Stimulated activated effector memory CD8-positive, alpha-beta T cell treated with anti-CD3 and anti-CD28 coated beads, Interleukin-12 subunit alpha, Interleukin-12 subunit beta, amount 100 ng/mL, for 72 hours (primary cell): Measurements from ENCODE around the gene ITGB7.

Experiments
- ATAC-seq: fragments of 150-1000 bp; cut with Tn5 transposase; 2 replicates; pipeline ENCODE4 v1.10.0; 2021
- DNase-seq, 2 donors: peaks; one replicate each; pipeline ENCODE4 v3.0.0; 2021 to 2022; ENCODE audit warnings: low spot score in 2 of 2
- H3K27ac Mint-ChIP-seq: one replicate; pipeline ENCODE4 v1.8.0; 2022; ENCODE audit warnings: mild to moderate bottlenecking, mixed read lengths
- H3K36me3 Mint-ChIP-seq: one replicate; pipeline ENCODE4 v1.8.0; 2022; ENCODE audit warnings: mild to moderate bottlenecking, mixed read lengths
- H3K4me1 Mint-ChIP-seq: one replicate; pipeline ENCODE4 v1.8.0; 2022; ENCODE audit warnings: mixed read lengths
- H3K4me3 Mint-ChIP-seq: one replicate; pipeline ENCODE4 v1.8.0; 2022; ENCODE audit warnings: mild to moderate bottlenecking, mixed read lengths
- H3K9me3 Mint-ChIP-seq: one replicate; pipeline ENCODE4 v1.8.0; 2022; ENCODE audit warnings: mixed read lengths

Gene ITGB7, protein sequence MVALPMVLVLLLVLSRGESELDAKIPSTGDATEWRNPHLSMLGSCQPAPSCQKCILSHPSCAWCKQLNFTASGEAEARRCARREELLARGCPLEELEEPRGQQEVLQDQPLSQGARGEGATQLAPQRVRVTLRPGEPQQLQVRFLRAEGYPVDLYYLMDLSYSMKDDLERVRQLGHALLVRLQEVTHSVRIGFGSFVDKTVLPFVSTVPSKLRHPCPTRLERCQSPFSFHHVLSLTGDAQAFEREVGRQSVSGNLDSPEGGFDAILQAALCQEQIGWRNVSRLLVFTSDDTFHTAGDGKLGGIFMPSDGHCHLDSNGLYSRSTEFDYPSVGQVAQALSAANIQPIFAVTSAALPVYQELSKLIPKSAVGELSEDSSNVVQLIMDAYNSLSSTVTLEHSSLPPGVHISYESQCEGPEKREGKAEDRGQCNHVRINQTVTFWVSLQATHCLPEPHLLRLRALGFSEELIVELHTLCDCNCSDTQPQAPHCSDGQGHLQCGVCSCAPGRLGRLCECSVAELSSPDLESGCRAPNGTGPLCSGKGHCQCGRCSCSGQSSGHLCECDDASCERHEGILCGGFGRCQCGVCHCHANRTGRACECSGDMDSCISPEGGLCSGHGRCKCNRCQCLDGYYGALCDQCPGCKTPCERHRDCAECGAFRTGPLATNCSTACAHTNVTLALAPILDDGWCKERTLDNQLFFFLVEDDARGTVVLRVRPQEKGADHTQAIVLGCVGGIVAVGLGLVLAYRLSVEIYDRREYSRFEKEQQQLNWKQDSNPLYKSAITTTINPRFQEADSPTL

GRCh38 chr12:53207042-53207441, at the start of gene ITGB7:
Gene ITGB7 (minus strand): TSS chr12:53207251. CDS start chr12:53200443, 6,808 bp downstream.
- H3K4me3 Mint-ChIP-seq, result peak within 1 kb of the TSS; percentile 85
- H3K4me1 Mint-ChIP-seq, result peaks cover 86% of the 10 kb centered on the region
- no peaks in the 10 kb centered on the region for H3K9me3 Mint-ChIP-seq
- ATAC-seq, result peak; percentile 81
- H3K27ac Mint-ChIP-seq, result peak within 1 kb of the TSS; percentile 83
- peak; percentile 49 to 79 for DNase-seq
- peaks cover 82% of the 10 kb centered on the region for H3K36me3 Mint-ChIP-seq

GRCh38 chr12:53255996-53256395, 48.9 kb upstream of the ITGB7 start:
- peak overlapping the region; percentile 74 for H3K27ac Mint-ChIP-seq
- ATAC-seq, result no peak
- peaks cover 31% of the 10 kb centered on the region for H3K4me1 Mint-ChIP-seq
- no peak overlapping the region for H3K4me3 Mint-ChIP-seq
- DNase-seq, result no peak
- peaks cover 11% of the 10 kb centered on the region for H3K36me3 Mint-ChIP-seq
- no peaks in the 10 kb centered on the region for H3K9me3 Mint-ChIP-seq

DNA sequence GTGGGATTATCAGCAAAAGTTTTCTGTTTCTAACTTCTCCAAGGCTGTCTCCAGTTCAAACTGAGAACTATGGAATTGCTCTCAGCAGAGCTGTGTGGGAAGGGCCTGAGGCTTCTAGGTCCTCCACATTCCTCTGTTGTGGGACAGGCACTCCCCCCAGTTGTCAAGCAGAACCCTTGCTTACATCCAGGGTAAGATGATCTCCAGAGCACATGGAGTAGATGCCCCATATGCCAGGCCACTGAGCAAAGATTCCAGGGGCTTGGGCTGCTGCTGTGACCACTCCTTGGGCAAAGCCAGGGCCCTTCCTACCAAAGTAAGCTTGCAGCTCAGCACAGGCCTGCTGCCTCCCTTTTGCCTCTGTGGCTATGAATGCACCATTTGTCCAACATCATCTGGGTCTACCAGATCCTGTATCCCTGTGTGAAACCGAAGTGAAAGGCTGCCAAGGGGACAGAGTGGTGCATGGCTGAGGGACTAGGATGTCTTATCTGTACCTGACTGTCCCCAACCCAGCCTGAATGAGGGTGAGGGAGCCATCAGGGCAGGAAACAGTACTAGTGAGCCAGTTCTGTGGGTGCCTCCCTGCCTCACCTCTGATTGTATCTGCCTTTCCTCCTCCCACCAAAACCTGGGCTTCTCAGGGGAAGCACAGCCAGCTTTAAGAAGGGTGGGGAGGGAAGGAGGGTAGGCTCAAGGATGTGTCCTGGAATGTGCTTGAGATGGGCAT, 47.9 kb upstream of the ITGB7 start:
- no peak overlapping the region for H3K4me3 Mint-ChIP-seq
- H3K27ac Mint-ChIP-seq, result peak overlapping the region; percentile 74

DNA sequence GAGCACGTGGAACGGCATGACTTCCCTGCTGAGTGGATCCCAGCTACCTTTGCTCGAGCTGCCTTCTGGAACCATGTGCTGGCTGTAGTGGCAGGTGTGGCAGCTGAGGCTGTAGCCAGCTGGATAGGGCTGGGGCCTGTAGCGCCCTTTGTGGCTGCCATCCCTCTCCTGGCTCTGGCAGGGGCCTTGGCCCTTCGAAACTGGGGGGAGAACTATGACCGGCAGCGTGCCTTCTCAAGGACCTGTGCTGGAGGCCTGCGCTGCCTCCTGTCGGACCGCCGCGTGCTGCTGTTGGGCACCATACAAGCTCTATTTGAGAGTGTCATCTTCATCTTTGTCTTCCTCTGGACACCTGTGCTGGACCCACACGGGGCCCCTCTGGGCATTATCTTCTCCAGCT, 46.2 kb upstream of the ITGB7 start:
- no peak for ATAC-seq
- H3K4me1 Mint-ChIP-seq, result peaks cover 39% of the 10 kb centered on the region
- peak overlapping the region; percentile 90 for H3K4me3 Mint-ChIP-seq
- H3K36me3 Mint-ChIP-seq, result peaks cover 11% of the 10 kb centered on the region
- H3K27ac Mint-ChIP-seq, result peak overlapping the region; percentile 91
- no peak for DNase-seq
- no peaks in the 10 kb centered on the region for H3K9me3 Mint-ChIP-seq

More for the DNA sequence above, 47.9 kb upstream of the ITGB7 start:
- H3K36me3 Mint-ChIP-seq, result peaks cover 11% of the 10 kb centered on the region
- ATAC-seq (no peak), DNase-seq (no peak)
- peaks cover 39% of the 10 kb centered on the region for H3K4me1 Mint-ChIP-seq
- no peaks in the 10 kb centered on the region for H3K9me3 Mint-ChIP-seq

DNA sequence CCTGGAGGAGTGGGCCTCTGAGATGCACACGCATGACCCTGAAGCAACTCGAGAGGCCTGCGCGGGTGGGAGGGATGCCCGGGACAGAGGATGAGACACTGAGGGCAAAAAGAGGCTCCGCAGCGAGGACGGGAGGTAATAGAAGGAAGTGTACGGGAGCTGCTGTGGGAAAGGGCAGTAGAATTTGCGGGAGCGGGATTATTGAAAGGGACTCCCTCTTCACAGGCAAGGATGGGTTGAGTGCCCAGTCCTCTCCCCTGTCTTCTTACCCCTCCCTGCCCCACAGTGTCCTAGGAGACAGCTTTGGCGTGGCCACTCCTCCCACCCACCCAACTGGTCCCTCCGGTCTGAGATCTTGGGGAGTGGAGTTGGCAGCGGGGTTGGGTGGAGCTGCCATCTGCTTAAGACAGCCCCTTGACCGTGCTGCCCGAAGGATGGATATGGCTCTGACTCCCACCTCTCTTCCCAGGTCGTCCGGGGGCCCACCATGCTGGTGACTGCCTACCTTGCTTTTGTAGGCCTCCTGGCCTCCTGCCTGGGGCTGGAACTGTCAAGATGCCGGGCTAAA, 45.4 kb upstream of the ITGB7 start:
- Mint-ChIP-seq H3K4me1 (peaks cover 39% of the 10 kb centered on the region), H3K27ac (peak overlapping the region; percentile 91), H3K36me3 (peaks cover 11% of the 10 kb centered on the region), H3K9me3 (no peaks in the 10 kb centered on the region), H3K4me3 (peak overlapping the region; percentile 90)
- DNase-seq, result no peak
- peak; percentile 23 for ATAC-seq

GRCh38 chr12:53251477-53252348, 44.7 kb upstream of the ITGB7 start:
- peak overlapping the region; percentile 91 for H3K27ac Mint-ChIP-seq
- H3K4me1 Mint-ChIP-seq, result peaks cover 39% of the 10 kb centered on the region
- peaks cover 11% of the 10 kb centered on the region for H3K36me3 Mint-ChIP-seq
- ATAC-seq, result peak; percentile 88
- H3K4me3 Mint-ChIP-seq, result peak overlapping the region; percentile 90
- peak; percentile 63 to 87 for DNase-seq
- no peaks in the 10 kb centered on the region for H3K9me3 Mint-ChIP-seq

GRCh38 chr12:53245286-53245685, 38.2 kb upstream of the ITGB7 start:
- Mint-ChIP-seq H3K9me3 (no peaks in the 10 kb centered on the region), H3K27ac (no peak overlapping the region), H3K4me1 (peaks cover 6% of the 10 kb centered on the region), H3K36me3 (no peaks in the 10 kb centered on the region), H3K4me3 (no peak overlapping the region)
- ATAC-seq (no peak), DNase-seq (no peak)

GRCh38 chr12:53244337-53244736, 37.3 kb upstream of the ITGB7 start:
- Mint-ChIP-seq H3K36me3 (no peaks in the 10 kb centered on the region), H3K4me3 (no peak overlapping the region), H3K27ac (no peak overlapping the region), H3K4me1 (peaks cover 5% of the 10 kb centered on the region), H3K9me3 (no peaks in the 10 kb centered on the region)
- no peak for ATAC-seq
- DNase-seq, result no peak

DNA sequence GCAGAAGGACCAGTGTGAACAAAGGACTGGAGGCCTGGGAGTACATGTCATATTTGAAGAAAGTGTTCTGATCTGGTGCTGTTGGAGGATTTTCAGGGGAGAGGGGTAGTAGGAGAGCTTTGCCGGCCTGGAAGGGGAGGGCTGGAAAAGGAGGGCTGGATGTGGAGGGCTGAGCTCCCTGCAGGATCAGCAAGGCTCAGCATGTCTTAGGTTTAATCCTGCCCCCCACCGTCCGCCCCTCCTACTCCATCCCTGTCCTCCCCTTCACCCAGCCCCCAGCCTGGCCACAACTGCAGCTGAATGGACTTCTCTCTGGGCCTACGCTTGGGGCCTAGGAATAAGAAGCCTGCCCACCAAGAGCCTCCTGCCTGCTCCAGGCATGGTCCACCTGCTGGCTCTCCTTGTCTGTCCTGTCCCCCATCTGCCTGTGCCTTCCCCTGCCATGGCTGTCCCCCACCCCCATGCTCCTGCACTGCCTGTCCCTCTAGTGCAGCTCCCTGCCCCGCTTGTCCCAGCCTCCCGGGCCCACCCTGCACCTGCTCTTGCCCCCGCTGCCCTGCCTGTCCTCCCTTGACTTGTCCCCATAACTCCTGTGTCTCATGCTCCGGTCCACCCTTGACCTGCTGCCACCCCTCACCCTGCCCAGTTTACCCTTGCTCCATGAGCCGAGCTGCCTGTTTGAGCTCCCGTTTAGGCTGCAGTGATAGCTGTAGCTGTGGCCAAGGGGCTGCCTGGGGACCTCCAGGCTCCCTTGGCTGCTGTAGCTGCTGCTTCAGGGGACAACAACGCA, 34.8 kb upstream of the ITGB7 start:
- no peaks in the 10 kb centered on the region for H3K36me3 Mint-ChIP-seq
- ATAC-seq, result peak; percentile 36
- DNase-seq, result no peak
- H3K9me3 Mint-ChIP-seq, result no peaks in the 10 kb centered on the region
- peak overlapping the region; percentile 69 for H3K27ac Mint-ChIP-seq
- no peak overlapping the region for H3K4me3 Mint-ChIP-seq
- H3K4me1 Mint-ChIP-seq, result peaks cover 16% of the 10 kb centered on the region

- no peak for DNase-seq
- no peak for ATAC-seq
- Mint-ChIP-seq H3K36me3 (no peaks in the 10 kb centered on the region), H3K4me3 (no peak overlapping the region), H3K9me3 (no peaks in the 10 kb centered on the region), H3K4me1 (peaks cover 35% of the 10 kb centered on the region), H3K27ac (no peak overlapping the region)
Observed at GRCh38 chr12:53239643-53240258, 32.7 kb upstream of the ITGB7 start.

DNA sequence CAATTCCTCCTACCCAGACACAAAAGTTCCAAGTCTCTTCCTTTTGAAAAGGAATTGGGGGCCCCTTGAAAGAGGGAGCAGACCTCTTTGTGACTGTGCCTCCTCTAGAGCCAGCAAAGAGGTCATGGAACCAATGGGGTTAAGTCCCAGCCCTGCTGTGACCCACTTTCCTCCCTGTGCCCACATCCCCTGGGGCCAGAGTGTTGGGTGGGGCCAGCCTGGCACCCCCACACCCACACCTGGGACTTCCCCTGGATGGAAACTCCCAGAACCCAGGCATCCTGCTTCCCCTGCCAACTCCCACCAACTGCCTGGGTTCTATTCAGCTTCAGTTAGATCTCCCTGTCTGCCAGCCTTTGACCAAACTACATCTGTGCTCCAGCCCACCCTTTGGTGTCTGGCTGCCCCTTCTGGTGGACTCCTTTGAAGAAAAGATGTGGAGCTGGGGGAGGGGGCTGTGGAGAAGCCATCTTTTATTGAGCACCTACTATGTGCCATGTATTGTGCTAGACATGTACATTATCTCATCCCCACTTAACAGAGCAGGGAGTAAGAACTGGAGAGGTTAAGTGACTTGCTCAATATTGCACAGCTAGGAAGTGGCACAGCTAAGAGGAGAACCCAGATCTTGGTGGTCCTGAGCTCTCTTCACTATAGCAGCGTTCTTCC, 29.5 kb upstream of the ITGB7 start:
- peak overlapping the region; percentile 91 for H3K4me3 Mint-ChIP-seq
- H3K9me3 Mint-ChIP-seq, result no peaks in the 10 kb centered on the region
- H3K36me3 Mint-ChIP-seq, result peaks cover 10% of the 10 kb centered on the region
- no peak for DNase-seq
- peak; percentile 50 for ATAC-seq
- peak overlapping the region; percentile 89 for H3K27ac Mint-ChIP-seq
- H3K4me1 Mint-ChIP-seq, result peaks cover 53% of the 10 kb centered on the region

DNA sequence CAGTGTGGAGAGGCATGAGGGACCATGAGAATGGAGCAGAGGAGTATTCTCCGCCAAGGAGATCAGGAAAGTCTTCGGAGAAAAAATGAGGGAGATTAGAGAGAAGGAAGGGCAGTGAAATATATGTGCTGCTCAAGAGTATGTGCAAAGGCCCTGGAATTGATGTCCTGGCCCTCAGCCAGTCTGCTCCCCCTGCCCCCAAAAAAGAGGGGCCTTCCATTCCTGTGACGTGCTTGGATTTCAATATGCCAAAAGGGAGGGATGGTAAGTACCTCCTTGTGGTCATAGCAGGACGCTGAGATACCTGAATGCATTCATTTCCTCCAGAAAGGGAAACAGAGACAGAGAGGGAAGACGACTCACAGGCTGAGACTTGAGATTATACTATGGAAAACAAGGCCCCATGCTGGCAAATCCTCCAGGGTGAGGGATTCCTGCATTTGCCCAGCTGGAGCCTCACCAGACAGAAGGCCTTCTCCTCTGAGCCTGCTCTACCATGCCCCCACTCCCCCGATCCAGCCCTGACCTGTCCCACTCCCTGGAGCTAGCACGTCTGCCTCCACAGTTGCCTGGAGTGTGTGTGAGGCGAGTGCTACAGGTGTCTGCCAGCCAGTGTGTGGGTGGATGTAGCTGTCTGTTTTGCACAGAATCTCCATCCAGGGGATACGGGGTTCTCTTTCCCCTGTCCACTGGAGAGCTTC, 28.8 kb upstream of the ITGB7 start:
- Mint-ChIP-seq H3K4me1 (peaks cover 59% of the 10 kb centered on the region), H3K36me3 (peaks cover 15% of the 10 kb centered on the region), H3K27ac (peak overlapping the region; percentile 89), H3K9me3 (no peaks in the 10 kb centered on the region), H3K4me3 (peak overlapping the region; percentile 91)
- ATAC-seq, result no peak
- no peak for DNase-seq
